H9 (cell line): ENCODE measurements around the gene C16orf87. TPM values are rescaled to one million over a fixed set of nuclear protein-coding genes. Genes with fewer than 3 reads are reported as not detected.

Experiments
- DNase-seq: peaks from one replicate; pipeline ENCODE4 v3.0.0-alpha.2; 2017
- H2AFZ ChIP-seq: one replicate; pipeline ENCODE4 v1.6.1; 2013; ENCODE audit warnings: mild to moderate bottlenecking, low read length, control low read depth, moderate library complexity
- H2AK5ac ChIP-seq: 2 replicates; pipeline ENCODE4 v1.6.1; 2013; ENCODE audit warnings: low read length, control low read depth, mixed read lengths; ENCODE audit not compliant: insufficient read length
- H2BK120ac ChIP-seq: one replicate; pipeline ENCODE4 v1.6.1; 2013; ENCODE audit warnings: low read depth, mild to moderate bottlenecking, low read length, control low read depth, inconsistent platforms; ENCODE audit not compliant: poor library complexity, severe bottlenecking
- H2BK12ac ChIP-seq: 2 replicates; pipeline ENCODE4 v1.6.1; 2013; ENCODE audit warnings: low read length, control low read depth, mixed read lengths, low read depth; ENCODE audit not compliant: insufficient read length
- H2BK15ac ChIP-seq: 2 replicates; pipeline ENCODE4 v1.6.1; 2013; ENCODE audit warnings: low read depth, low read length, control low read depth
- H2BK20ac ChIP-seq: one replicate; pipeline ENCODE4 v1.6.1; 2013; ENCODE audit warnings: low read depth, mild to moderate bottlenecking, low read length, control low read depth, inconsistent platforms; ENCODE audit not compliant: poor library complexity, severe bottlenecking
- H2BK5ac ChIP-seq: 2 replicates; pipeline ENCODE4 v1.6.1; 2013; ENCODE audit warnings: low read length, control low read depth, mixed read lengths; ENCODE audit not compliant: insufficient read length
- H3K14ac ChIP-seq: 2 replicates; pipeline ENCODE4 v1.6.1; 2013; ENCODE audit warnings: low read length, control low read depth; ENCODE audit not compliant: insufficient read depth
- H3K18ac ChIP-seq: 2 replicates; pipeline ENCODE4 v1.6.1; 2013; ENCODE audit warnings: low read depth, mild to moderate bottlenecking, mixed read lengths, low read length, control low read depth; ENCODE audit not compliant: insufficient read length
- H3K23ac ChIP-seq: 2 replicates; pipeline ENCODE4 v1.6.1; 2013; ENCODE audit warnings: low read length, control low read depth, mixed read lengths, low read depth; ENCODE audit not compliant: insufficient read length
- H3K23me2 ChIP-seq: 2 replicates; pipeline ENCODE4 v1.6.1; 2013; ENCODE audit warnings: low read depth, mild to moderate bottlenecking, mixed read lengths, low read length, control low read depth; ENCODE audit not compliant: insufficient read length, poor library complexity, severe bottlenecking
- H3K27ac ChIP-seq: 2 replicates; pipeline ENCODE4 v1.5.1; 2013; ENCODE audit warnings: low read length, control low read depth, mixed read lengths, low read depth; ENCODE audit not compliant: insufficient read length
- H3K27me3 ChIP-seq: 2 replicates; pipeline ENCODE4 v1.6.1; 2013; ENCODE audit warnings: low read length, control low read depth, inconsistent platforms; ENCODE audit not compliant: insufficient read depth
- H3K4ac ChIP-seq: 2 replicates; pipeline ENCODE4 v1.6.1; 2013; ENCODE audit warnings: low read depth, mild to moderate bottlenecking, control low read depth, inconsistent platforms, low read length, moderate library complexity
- H3K4me1 ChIP-seq: 2 replicates; pipeline ENCODE4 v1.6.1; 2013; ENCODE audit warnings: low read length, control low read depth, inconsistent platforms; ENCODE audit not compliant: insufficient read depth
- H3K4me2 ChIP-seq: 2 replicates; pipeline ENCODE4 v1.6.1; 2013; ENCODE audit warnings: low read length, control low read depth, mixed read lengths; ENCODE audit not compliant: insufficient read length, insufficient read depth
- H3K56ac ChIP-seq: 2 replicates; pipeline ENCODE4 v1.6.1; 2013; ENCODE audit warnings: low read depth, mild to moderate bottlenecking, mixed read lengths, low read length, control low read depth; ENCODE audit not compliant: insufficient read length
- H3K79me1 ChIP-seq: 2 replicates; pipeline ENCODE4 v1.6.1; 2013; ENCODE audit warnings: low read depth, mild to moderate bottlenecking, moderate library complexity, low read length, control low read depth, inconsistent platforms; ENCODE audit not compliant: insufficient read depth, poor library complexity, severe bottlenecking
- H3K79me2 ChIP-seq: 2 replicates; pipeline ENCODE4 v1.6.1; 2013; ENCODE audit warnings: low read length, control low read depth, inconsistent platforms; ENCODE audit not compliant: insufficient read depth
- H3K9ac ChIP-seq: 2 replicates; pipeline ENCODE4 v1.6.1; 2013; ENCODE audit warnings: low read length, control low read depth, mixed read lengths; ENCODE audit not compliant: insufficient read length; ENCODE audit errors: extremely low read depth
- H3K9me3 ChIP-seq: one replicate; pipeline ENCODE4 v1.6.1; 2013; ENCODE audit warnings: low read depth, low read length, inconsistent platforms; ENCODE audit not compliant: control insufficient read depth
- H3T11ph ChIP-seq: one replicate; pipeline ENCODE4 v1.6.1; 2013; ENCODE audit warnings: mild to moderate bottlenecking, low read length, control low read depth, inconsistent platforms
- H4K20me1 ChIP-seq: one replicate; pipeline ENCODE4 v1.6.1; 2013; ENCODE audit not compliant: control insufficient read depth, insufficient read length, insufficient read depth
- H4K5ac ChIP-seq: 2 replicates; pipeline ENCODE4 v1.6.1; 2013; ENCODE audit warnings: low read depth, mild to moderate bottlenecking, mixed read lengths, low read length, control low read depth; ENCODE audit not compliant: insufficient read length
- H4K8ac ChIP-seq: replicated peaks from 2 replicates; pipeline ENCODE4 v1.6.1; 2013; ENCODE audit warnings: low read length, control low read depth, mixed read lengths, low read depth; ENCODE audit not compliant: insufficient read length
- H4K91ac ChIP-seq: 2 replicates; pipeline ENCODE4 v1.6.1; 2013; ENCODE audit warnings: low read depth, mild to moderate bottlenecking, moderate library complexity, mixed read lengths, low read length, control low read depth; ENCODE audit not compliant: insufficient read length
- H3K27ac Mint-ChIP-seq, 3 experiments: 2 replicates in 2 of 3; 3 replicates in 1 of 3; pipeline ENCODE4 v1.8.0; 2020 to 2021; ENCODE audit warnings: mixed read lengths in 3 of 3, mild to moderate bottlenecking in 1 of 3, moderate library complexity in 1 of 3
- H3K27me3 Mint-ChIP-seq: 2 replicates; pipeline ENCODE4 v1.8.0; 2021; ENCODE audit warnings: low read depth, mild to moderate bottlenecking, moderate library complexity, mixed read lengths
- H3K36me3 Mint-ChIP-seq, 3 experiments: 2 replicates in 2 of 3; 3 replicates in 1 of 3; pipeline ENCODE4 v1.8.0; 2020 to 2021; ENCODE audit warnings: low read depth in 3 of 3, mixed read lengths in 3 of 3; ENCODE audit not compliant: insufficient read depth in 1 of 3
- H3K4me1 Mint-ChIP-seq, 2 experiments: 2 replicates each; pipeline ENCODE4 v1.8.0; 2020; ENCODE audit warnings: mixed read lengths in 2 of 2
- H3K4me3 Mint-ChIP-seq, 2 experiments: 2 replicates in 1 of 2; 3 replicates in 1 of 2; pipeline ENCODE4 v1.8.0; 2020 to 2021; ENCODE audit warnings: mild to moderate bottlenecking in 2 of 2, mixed read lengths in 2 of 2, moderate library complexity in 1 of 2
- H3K9me3 Mint-ChIP-seq, 2 experiments: 2 replicates in 1 of 2; 3 replicates in 1 of 2; pipeline ENCODE4 v1.8.0; 2020; ENCODE audit warnings: mild to moderate bottlenecking in 2 of 2, mixed read lengths in 2 of 2, moderate library complexity in 1 of 2
- CTCF ChIP-seq: fragments of 200-600 bp; sonication (generic); conservative IDR thresholded peaks from 3 replicates; pipeline ENCODE4 v1.8.0; 2021; ENCODE audit warnings: antibody characterized with exemption, mild to moderate bottlenecking
- WGBS: extraction: QIAGEN DNeasy Blood & Tissue Kit; methylation state at CpG from one replicate; pipeline ENCODE4 v1.1.7; 2013; ENCODE audit warnings: missing lambda C conversion rate, low lambda C conversion rate, mixed read lengths; ENCODE audit not compliant: insufficient read length; ENCODE audit errors: extremely low coverage; 5-methylcytosine and 5-hydroxymethylcytosine counted together
- total RNA-seq: library from RNA; stranded (reverse); gene quantifications from 2 replicates; pipeline ENCODE4 v1.2.1, GENCODE V29; 2021

C16orf87 gene
- total RNA-seq, 1 experiment from 2014 or later: 16.7 TPM

- DNase-seq: no peak
- H3K4me2 ChIP-seq: no peak overlapping the region
- no peak overlapping the region for H2BK20ac ChIP-seq
- Mint-ChIP-seq H3K4me1 (peaks cover 18 to 20% of the 10 kb centered on the region in 2 experiments), H3K9me3 (peaks cover 0 to 3% of the 10 kb centered on the region in 2 experiments; a peak in 1 of 5 replicates), H3K36me3 (peaks cover 0 to under 1% (median 0%) of the 10 kb centered on the region in 3 experiments; a peak in 1 of 7 replicates), H3K27ac (no peak overlapping the region), H3K4me3 (peak overlapping the region; percentile 93 to 96), H3K27me3 (no peaks in the 10 kb centered on the region)
- no CpG with 5 or more reads among the region's 2 CpGs for WGBS
- no peak overlapping the region for H2AK5ac ChIP-seq
- no peak overlapping the region for H3K18ac ChIP-seq
- H3K23me2 ChIP-seq: no peaks in the 10 kb centered on the region
- no peaks in the 10 kb centered on the region for H3K79me1 ChIP-seq
- TF ChIP-seq CTCF: no peak
- no peaks in the 10 kb centered on the region for H4K20me1 ChIP-seq
- no peak overlapping the region for H2BK5ac ChIP-seq
- no peak overlapping the region for H3K23ac ChIP-seq
- H4K8ac ChIP-seq: no peak overlapping the region
- no peak overlapping the region for H2BK12ac ChIP-seq
- no peak overlapping the region for H4K91ac ChIP-seq
- no peak overlapping the region for H3T11ph ChIP-seq
- H3K27ac ChIP-seq: no peak overlapping the region
- no peaks in the 10 kb centered on the region for H3K9me3 ChIP-seq
- peaks cover 3% of the 10 kb centered on the region; the same call in 1 of the 2 replicates for H3K79me2 ChIP-seq
- no peak overlapping the region for H3K9ac ChIP-seq
- H2BK120ac ChIP-seq: no peak overlapping the region
- H3K27me3 ChIP-seq: no peaks in the 10 kb centered on the region
- no peak overlapping the region for H3K14ac ChIP-seq
- no peak overlapping the region for H2AFZ ChIP-seq
- no peak overlapping the region for H3K4ac ChIP-seq
- H3K56ac ChIP-seq: no peak overlapping the region
- no peak overlapping the region for H2BK15ac ChIP-seq
- H4K5ac ChIP-seq: no peak overlapping the region
- H3K4me1 ChIP-seq: no peaks in the 10 kb centered on the region
Observed at GRCh38 chr16:46828943-46829342, 2.0 kb downstream of the C16orf87 start.
